D341Med (cell line): ENCODE results near the gene IFNG.
A peak's percentile ranks its signal among the peaks of the same experiment; 100 is the strongest.

Source experiments
- DNase-seq: peaks from one replicate; pipeline ENCODE4 v3.0.0; 2012; ENCODE audit warnings: low spot score

The IFNG gene

DNA sequence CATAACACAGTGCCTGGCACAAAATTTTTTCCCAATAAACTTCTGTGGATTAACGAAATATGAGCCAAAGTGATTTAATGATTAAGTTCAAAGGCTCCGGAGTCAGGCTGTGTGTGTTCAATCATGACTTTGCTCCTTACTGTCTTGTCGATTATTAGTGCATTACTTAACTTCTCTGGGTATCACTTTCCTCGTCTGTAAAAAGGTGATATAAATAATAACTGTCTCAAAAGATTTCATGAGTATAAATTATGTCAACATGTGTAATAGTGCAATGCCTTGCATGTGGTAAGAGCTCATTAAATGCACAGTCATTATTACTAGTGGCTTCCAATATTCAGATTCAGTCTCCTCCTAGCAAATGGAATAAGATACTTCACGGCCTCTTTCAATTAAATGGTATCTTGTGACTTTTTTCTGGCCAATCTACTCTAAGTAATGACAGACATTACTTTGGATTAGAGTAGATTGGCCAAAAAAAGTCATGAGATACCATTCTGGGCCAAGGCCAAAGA is 6.8 kb upstream of the IFNG start:
- DNase-seq: no peak

DNA sequence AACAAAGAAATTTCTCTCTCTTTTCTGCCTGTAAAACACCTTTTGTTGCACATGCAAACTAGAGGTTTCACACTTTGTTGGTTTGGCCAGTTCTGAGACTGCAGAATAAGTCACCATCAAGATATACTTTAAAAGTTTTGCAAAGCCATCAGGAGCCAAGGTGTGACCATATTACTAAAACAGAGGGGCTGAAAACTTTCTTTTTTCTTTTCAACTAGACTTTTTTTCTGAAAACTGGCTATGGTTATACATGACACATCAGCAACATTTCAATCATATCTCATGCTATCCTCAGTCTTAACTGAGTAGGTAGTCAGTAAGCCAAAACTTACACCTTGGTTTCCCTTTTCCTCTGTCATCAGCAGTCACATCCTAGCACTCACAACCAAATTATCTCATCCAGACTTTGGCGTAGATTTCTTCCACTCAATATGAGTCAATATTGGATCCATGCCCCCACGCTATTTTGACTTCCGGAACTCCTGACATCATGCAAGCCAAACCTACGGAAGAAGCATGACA is 4.1 kb upstream of the IFNG start:
- DNase-seq: no peak

DNA sequence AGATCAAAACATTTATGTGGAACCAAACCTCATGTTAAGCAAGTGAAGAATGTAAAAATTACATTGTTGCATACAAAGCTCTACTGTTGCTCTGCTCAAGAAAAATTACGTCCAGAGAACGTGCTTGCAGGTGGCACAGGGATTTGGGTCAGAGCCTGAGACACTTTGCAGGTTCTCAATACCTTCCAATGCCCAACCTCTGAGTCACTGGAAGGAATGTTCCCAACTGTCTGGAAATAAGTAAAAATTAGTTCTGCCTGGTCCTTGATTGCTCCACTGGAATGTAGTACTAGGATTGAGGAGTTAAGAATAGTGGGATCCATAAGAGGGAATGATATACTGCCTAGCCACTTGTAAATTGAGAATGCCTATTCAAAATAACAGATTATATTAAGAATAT is 2.8 kb upstream of the IFNG start:
- no peak for DNase-seq

DNA sequence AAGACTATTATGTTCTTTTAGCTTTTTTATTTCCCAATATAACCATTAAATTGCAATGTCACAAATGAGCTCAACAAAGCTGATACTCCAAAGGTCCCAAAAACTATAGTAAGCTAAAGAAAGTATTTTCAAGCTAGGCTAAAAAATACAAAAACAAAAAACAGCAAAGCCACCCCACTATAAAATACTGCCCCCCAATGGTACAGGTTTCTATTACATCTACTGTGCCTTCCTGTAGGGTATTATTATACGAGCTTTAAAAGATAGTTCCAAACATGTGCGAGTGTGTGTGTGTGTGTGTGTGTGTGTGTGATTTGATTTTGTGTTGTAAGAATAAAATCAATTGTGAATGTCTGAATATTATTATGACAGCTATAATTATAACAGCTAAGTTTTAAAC is 1.1 kb downstream of the IFNG start:
- DNase-seq: no peak

DNA sequence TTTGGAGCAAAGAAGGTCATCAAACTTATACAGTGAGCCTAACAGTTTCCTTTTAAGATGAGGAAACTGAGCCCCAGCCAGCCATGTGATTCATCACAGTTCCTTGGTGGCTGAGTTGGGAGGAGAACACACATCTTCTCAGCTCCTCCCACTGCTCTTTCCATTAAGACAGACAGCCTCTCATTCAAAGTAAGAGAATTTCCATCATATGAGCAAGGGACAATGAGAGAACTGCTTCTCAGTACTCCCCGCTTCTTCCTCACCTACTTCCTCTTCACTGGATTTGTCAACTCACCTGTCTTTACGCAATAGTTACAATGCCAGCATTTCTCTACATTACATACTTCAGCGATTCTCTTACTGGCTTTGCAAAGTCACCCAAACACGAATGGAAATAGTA is 2.2 kb downstream of the IFNG start:
- DNase-seq: no peak

DNA sequence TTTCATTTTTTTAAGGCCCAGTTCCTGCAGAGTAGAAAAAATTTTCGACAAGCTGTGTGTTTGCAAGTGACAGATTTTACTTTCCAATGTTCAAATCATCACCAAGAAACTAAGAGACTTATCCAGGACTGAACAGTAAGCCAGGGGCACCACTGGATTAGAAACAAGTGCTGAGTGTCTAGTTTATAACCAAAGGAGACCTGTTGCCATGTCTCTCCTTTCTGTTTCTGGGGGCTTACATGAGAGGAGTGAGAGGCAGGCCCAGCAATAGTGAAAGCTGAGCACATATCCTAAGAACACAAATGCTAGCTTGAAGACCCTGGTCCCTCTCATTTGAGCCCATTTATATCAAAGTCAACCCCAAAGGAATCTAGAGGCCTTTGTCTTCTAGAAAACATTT is 2.9 kb downstream of the IFNG start:
- DNase-seq: no peak

DNA sequence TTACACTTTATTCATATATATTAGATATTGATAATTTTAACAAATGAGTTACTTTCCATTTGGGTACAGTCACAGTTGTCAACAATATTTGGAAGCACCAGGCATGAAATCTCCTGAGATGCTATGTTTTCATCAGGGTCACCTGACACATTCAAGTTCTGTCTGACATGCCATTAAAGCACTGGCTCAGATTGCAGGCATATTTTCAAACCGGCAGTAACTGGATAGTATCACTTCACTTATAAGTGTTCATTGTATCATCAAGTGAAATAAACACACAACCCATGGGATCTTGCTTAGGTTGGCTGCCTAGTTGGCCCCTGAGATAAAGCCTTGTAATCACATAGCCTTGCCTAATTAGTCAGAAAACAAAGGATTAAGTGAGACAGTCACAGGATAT is 4.8 kb downstream of the IFNG start:
- DNase-seq: no peak

DNA sequence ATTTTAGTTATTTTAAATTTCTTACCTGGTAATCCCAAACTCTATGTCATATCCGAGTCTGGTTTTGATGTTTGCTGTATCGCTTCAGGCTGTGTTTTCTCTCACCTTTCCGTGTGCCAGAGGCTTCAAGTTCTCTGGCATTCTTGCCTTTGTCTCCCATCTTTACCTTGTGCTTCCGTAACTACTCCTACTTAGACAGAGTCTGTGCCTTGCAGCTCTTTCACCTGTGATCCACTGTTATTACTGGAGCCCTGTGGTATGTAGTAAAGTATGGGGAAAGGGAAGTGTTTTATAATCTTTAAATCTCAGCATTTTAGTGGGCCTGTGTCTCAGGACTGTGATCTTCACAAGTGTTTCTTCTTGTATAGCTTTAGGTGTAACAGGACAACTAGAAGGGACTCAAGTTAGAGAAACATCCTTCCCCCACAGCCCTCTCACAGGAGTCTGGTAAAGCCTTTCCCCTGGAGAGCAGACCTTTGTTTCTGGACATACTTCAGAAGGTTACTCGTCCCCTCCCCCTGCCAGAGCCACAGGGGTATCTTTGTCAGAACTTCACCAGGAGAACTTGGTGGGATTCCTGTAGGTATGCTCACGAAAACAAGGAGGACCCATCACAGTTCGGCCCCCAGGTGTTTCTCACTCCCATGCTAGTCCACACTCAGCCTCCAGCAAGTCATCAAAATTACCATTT is 11.1 kb downstream of the IFNG start:
- no peak for DNase-seq

DNA sequence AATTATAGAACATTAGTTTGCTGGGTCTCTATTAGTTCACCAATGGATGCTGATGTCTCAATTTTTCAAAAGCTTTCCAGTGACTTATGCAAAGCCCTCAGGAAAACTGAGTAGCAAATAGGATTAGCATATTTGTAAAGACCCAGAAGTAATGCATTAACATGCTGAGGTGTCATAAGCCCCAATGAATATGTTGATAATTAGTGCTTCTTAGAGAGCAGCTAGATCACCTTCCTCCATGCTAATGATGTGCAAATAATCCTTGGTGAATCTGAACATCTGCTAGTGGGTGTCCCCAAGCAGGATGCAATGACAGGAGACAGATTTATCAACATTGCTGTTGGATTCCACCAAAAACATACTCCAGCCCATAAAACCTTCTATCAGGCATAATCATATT is 19.0 kb downstream of the IFNG start:
- peak; percentile 63 for DNase-seq

DNA sequence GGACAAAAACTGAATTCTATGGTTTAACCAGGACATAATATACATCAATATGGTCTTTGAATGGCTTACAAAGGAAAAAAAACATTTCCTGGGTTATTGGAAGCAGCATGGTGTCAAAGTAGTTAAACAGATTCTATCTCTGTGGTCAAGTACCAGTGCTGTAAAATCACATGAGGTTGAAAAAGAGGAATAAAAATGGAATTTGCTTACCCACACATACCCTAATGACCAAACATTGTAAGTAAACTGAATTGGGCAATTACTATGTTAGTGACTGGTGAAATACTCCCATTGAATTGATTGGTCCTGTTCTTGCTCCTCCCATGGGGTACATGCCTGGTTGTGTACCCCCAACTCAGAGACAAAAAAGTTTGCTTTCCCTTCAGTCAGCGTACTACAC is 19.6 kb downstream of the IFNG start:
- no peak for DNase-seq

DNA sequence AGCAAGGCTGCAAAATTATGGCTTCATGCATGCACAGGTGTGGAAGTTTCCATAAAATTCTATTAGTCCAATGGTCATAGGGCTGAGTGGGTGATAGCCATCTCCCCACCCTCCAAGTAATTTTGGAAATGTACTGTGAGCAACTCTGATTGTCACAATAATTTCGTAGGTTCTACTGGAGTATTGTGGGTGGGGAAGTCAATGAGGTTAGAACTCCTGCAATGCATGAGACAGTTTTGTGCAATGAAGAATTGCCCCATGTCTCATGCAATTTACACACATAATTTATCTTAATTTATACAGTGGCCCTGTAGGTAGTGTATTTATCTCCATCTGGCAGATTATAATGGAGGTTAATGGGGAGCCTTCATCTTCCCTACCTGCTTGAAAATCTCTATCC is 20.5 kb downstream of the IFNG start:
- DNase-seq: no peak

DNA sequence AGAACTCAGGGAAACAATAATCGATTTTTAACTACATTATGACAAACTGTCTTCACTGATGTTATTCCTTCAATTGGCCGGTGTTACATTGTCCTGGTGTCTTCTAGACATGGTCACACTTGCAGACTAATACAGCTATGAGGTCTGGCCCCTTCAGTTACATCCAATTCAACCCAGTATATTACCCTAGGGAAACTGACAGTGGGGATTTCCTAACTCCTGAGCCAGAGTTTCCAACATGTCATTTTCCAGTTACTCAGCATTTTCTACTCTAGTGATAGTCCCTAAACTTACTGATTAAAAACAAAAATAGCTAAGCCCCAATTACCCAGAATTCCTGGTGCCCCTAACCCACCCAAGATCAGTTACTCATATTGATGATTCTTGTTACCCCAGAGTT is 21.1 kb downstream of the IFNG start:
- DNase-seq: no peak

DNA sequence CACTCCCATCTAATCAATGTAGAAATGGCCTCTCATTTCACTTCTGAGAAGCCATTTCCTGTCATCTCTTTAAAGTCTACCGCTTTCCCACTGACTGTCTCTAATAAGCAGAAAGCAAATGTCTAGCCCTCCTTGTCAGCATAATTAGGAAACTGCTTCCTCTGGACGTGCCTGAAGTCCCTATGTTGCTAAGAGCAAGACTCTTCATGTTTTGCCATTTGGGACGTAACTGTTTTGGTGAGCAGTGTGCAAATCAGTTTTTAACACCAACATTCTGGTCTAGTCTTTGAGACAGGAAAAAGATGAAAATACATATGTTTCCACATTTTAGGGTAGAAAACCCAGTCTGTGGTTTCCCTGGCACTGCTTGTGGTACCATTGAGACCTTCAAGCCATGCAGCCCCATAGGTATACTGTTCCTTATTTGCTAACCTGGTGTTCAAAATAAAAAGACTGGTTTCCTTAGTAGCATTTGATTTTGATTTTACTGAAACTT is 22.2 kb downstream of the IFNG start:
- DNase-seq: no peak

DNA sequence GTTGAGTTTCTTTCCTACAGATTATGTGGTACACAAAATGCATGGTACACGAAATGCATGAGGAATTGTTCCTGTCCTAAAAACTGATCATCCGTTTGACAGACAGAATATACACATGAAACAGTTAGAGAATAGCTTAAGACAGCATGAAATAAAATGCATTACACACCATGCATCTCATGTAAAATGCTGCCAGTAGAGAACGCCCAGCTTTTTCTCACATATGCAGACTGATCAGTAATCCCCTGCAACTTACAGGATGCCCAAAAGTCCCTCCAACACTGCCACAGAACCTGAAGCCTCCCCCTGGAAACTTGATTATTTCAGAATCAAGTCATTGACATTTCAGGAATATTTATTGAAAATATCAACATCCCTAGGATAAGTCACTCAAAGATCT is 24.0 kb downstream of the IFNG start:
- DNase-seq: no peak

DNA sequence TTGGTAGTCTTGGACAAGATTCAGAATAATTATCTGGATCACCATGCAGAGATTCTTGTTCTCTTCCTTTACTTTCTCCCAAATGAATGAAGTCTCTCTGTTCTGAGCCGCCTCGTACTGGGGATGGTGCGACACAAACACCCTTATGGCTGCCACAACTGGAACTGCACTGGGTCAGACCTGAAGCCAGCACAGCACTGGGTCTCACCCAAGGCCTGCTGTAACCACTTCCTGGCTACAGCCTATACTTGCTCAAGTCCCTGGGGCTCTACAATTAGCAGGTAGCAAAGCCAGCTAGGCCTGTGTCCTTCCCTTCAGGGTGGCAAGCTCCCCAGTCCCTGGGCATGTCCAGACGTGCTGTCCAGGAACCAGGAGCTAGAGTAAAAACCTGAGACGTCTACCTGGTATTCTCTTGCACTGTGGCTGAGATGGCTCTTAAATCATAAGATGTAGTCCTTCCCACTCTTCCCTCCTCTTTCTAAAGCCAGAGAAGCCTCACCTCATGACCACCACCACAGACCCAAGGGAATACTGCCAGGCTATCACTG is 27.6 kb downstream of the IFNG start:
- DNase-seq: no peak

DNA sequence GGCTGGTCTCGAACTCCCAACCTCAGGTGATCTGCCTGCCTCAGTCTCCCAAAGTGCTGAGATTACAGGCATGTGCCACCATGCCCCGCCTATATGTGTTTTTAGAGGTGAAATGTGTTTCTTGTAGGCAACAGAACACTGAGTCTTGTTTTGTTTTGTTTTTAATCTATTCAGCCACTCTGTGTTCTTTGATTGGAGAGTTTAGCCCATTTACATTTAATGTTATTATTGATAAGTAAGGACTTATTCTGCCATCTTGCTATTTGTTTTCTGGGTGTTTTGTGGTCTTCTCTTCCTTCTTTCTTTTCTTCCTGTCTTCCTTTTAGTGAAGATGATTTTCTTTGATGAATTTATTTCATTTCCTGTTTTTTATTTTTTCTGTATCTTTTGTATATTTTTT is 29.6 kb downstream of the IFNG start:
- no peak for DNase-seq

DNA sequence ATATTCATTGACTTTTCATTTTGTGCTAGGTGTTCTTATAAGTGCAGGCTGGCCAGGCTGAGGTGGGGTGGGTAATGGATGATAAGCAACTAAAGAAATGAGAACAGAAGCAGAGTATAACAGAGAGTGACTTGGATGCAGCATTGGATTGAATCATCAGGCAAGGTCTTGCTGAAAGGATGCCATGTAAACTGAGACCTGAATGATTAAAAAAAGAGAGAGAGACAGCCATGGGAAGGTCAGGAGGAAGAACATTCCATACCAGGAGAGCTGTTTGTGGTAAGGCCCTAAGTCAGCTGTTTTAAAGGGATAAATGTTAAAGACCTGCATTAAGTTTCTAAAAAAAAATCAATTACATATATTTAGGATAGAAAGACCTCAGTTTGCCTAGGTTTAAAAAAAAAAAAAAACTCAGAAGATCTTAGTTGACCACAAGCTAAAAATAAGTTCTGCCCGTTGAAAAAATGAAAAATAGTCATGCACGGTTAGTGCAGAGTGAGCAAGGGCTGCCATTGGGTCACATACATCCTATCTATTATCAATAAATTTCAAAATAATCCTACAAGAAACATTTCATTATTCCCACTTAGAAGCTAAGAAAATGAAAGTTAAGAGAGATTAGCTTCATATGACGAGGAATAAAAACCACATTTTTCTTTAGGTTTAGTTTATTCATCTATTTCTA is 37.2 kb downstream of the IFNG start:
- no peak for DNase-seq

DNA sequence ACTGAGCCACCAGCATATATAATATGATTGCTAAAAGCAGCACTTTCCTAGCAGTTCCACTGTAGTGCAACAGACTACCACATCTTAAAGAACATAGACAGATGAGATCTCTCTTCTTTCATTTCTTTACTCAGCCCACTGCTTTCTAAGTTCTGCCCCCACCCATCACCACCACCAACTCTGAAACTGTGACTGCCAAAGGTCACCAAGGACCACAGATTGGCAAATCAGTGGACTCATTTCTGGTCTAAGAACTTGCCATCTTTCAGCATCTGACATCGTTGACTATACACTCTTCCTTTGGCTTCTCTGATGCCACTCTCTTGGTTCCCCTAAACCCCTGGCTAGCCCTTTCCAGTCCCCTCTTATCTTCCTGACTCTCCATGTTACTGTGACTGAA is 38.4 kb downstream of the IFNG start:
- no peak for DNase-seq

DNA sequence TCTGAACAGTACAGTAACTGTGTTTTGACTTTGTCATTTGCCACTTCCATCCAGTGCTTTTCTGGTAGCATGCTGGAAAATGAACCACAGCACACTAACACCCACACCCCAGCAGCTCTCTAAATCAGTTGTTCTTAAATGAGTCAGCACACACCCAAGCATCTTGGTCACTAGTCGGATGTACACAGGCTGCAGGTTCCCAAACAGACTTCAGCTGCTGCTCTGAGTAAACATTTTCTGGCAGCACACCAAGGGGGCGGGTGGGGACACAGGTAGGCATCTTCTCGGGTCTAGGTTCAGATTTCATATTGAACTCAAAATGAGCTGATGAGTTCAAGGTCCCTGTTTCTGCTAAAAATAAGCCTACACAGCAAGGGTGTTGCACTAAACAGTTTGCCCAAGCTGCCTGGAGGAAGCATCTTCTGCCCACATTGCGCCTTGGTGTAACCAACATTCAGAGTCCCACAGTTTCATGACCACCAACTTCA is 39.8 kb downstream of the IFNG start:
- DNase-seq: no peak

DNA sequence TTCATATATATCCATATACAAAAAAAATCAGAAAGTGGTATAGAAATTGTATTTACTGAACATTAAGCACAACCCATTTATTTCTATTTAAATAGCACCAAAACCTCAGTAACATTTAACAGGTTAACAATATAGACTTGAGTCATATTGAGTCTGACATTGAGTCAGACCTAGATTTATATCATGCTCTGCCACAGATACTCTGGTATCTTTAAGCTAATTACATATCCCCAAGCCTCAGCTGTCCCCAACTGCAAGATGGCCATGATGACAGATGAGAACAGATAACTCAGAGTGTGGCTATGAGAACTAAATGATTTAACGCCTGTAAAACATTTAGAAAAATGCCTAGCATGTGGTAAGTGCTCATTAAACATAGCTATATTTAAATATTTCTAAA is 40.3 kb downstream of the IFNG start:
- no peak for DNase-seq

DNA sequence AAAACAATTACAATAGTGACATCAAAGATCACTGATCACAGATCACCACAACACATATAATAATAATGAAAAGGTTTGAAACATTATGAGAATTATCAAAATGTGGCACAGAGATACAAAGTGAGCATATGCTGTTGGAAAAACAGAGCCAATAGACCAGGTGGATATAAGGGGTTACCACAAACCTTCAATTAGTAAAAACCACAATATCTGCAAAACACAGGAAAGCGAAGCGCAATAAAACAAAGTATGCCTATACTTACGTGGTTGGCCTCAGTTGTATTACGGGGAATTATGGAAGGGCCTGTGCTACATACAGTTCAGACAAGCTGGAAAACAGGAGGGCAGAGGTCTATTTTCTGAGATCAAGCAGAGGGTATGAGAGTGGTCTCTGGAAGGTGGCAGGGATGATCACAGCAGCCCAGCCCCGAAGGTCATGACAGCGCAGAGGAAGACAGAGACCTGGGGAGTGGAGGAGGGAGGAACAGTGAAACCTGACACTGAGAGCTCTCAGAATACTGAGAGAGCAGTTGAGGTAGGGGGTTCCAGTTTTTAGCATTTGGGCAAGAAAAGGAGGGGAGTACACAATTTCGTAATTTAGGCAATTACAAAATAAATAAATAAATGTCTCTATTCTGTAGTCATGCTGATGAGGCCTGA is 41.3 kb downstream of the IFNG start:
- DNase-seq: no peak

DNA sequence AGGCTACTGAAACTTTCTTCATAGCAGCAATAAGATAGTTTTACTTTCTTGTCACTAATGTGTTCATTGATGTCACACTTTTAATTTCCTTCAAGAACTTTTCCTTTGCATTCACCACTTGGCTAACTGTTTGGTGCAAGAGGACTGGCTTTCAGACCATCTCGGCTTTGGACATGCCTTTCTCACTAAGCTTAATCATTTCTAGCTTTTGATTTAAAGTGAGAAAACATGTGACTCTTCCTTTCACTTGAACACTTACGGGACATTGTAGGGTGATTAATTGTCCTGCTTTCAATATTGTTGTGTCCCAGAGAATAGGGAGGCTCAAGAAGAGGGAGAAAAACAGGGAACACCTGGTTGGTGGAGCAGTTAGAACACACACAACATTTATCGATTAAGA is 41.9 kb downstream of the IFNG start:
- DNase-seq: no peak

DNA sequence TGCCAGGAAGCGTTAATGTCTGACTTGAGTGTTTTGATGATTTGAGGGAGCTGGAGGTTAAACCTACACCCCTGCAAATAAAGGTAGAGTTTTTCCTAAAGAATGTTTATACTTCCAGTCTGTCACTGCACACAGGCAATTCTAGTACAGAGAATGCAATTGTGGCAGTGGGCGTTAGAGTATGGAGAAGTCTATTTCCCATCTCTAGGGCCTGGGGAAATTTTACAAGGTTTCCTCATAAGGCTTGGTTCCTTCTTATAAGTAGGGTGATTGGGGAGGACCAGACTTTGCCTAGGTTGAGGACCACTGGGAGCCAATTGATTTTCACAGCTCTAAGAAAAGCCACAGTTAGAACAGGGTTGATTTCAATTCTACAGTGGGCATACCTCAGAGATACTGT is 44.3 kb downstream of the IFNG start:
- DNase-seq: no peak
